ENCODE measurements around the gene KRT4. TPM values are rescaled to one million over a fixed set of nuclear protein-coding genes. Genes with fewer than 3 reads are reported as not detected.

The KRT4 gene
- polyA plus RNA-seq, 1 donor from 2014 or later: not detected

DNA sequence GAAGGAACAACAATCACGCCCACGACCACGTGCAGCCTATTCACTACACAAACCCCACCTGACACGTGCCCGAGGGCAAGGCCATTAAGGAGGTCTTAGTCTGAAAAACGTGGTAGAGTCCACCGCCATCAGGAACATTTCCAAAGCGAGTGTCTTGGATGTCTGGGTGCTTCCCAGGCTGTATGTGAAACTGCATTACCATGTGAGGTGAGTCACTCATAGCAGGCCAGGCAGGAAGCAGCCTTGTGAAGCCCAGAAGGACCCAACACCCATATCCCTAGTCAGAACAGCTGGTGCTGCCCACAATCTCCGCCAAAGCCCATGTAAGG lies 23.5 kb upstream of the KRT4 start:
- Histone ChIP-seq H3K27ac (ENCODE audit: low read length) (no peak overlapping the region), H3K4me3 (ENCODE audit: low read length) (no peak overlapping the region), H3K4me2 (ENCODE audit: low read length) (no peak overlapping the region), H3K9me3 (ENCODE audit: low read length) (no peaks in the 10 kb centered on the region), H3K9me2 (ENCODE audit: insufficient read depth, low read length) (no peaks in the 10 kb centered on the region), H3F3A (ENCODE audit: insufficient read depth, low read length, poor library complexity, severe bottlenecking) (no peaks in the 10 kb centered on the region), H2AFZ (ENCODE audit: low read depth, low read length) (no peak overlapping the region), H3K36me3 (ENCODE audit: insufficient read depth, low read length) (no peaks in the 10 kb centered on the region), H3K9ac (ENCODE audit: low read length) (no peak overlapping the region), H3K79me2 (replicated peaks; ENCODE audit: insufficient read depth, low read length) (no peaks in the 10 kb centered on the region), H3K27me3 (ENCODE audit: insufficient read depth, low read depth, low read length) (no peaks in the 10 kb centered on the region), H4K20me1 (ENCODE audit: insufficient read depth) (no peaks in the 10 kb centered on the region)
- no peak for TF ChIP-seq SMC3 (conservative IDR thresholded peaks at IDR 0.05; ENCODE audit: poor library complexity)
- TF ChIP-seq EP300 (conservative IDR thresholded peaks at IDR 0.05; ENCODE audit: poor library complexity, severe bottlenecking): no peak
- TF ChIP-seq REST (IDR thresholded peaks at IDR 0.05; ENCODE audit: borderline replicate concordance): no peak
- no peak for TF ChIP-seq MXI1 (conservative IDR thresholded peaks at IDR 0.05; ENCODE audit: poor library complexity, severe bottlenecking)
- no peak for TF ChIP-seq EZH2 (IDR thresholded peaks at IDR 0.05; ENCODE audit: borderline replicate concordance, insufficient read depth, low read length, poor library complexity, severe bottlenecking)
- TF ChIP-seq RAD21 (conservative IDR thresholded peaks at IDR 0.05): no peak
- no peak for TF ChIP-seq POLR2AphosphoS5 (IDR thresholded peaks at IDR 0.05)
- TF ChIP-seq TAF1 (IDR thresholded peaks at IDR 0.05; ENCODE audit: low read depth): no peak
- TF ChIP-seq CTCF (IDR thresholded peaks at IDR 0.05; ENCODE audit: poor library complexity, severe bottlenecking): no peak

GRCh38 chr12:52836491-52837412 lies 22.8 kb upstream of the KRT4 start:
- Histone ChIP-seq H4K20me1 (ENCODE audit: insufficient read depth) (no peaks in the 10 kb centered on the region), H3K79me2 (replicated peaks; ENCODE audit: insufficient read depth, low read length) (no peaks in the 10 kb centered on the region), H3K4me3 (ENCODE audit: low read length) (no peak overlapping the region), H3K9me3 (ENCODE audit: low read length) (no peaks in the 10 kb centered on the region), H3F3A (ENCODE audit: insufficient read depth, low read length, poor library complexity, severe bottlenecking) (no peaks in the 10 kb centered on the region), H2AFZ (ENCODE audit: low read depth, low read length) (no peak overlapping the region), H3K9me2 (ENCODE audit: insufficient read depth, low read length) (no peaks in the 10 kb centered on the region), H3K9ac (ENCODE audit: low read length) (no peak overlapping the region), H3K4me2 (ENCODE audit: low read length) (no peak overlapping the region), H3K36me3 (ENCODE audit: insufficient read depth, low read length) (no peaks in the 10 kb centered on the region), H3K27me3 (ENCODE audit: insufficient read depth, low read depth, low read length) (no peaks in the 10 kb centered on the region), H3K27ac (ENCODE audit: low read length) (no peak overlapping the region)
- no peak for TF ChIP-seq SMC3 (conservative IDR thresholded peaks at IDR 0.05; ENCODE audit: poor library complexity)
- no peak for TF ChIP-seq MXI1 (conservative IDR thresholded peaks at IDR 0.05; ENCODE audit: poor library complexity, severe bottlenecking)
- TF ChIP-seq POLR2AphosphoS5 (IDR thresholded peaks at IDR 0.05): no peak
- no peak for TF ChIP-seq REST (IDR thresholded peaks at IDR 0.05; ENCODE audit: borderline replicate concordance)
- TF ChIP-seq EZH2 (IDR thresholded peaks at IDR 0.05; ENCODE audit: borderline replicate concordance, insufficient read depth, low read length, poor library complexity, severe bottlenecking): no peak
- TF ChIP-seq TAF1 (IDR thresholded peaks at IDR 0.05; ENCODE audit: low read depth): no peak
- no peak for TF ChIP-seq EP300 (conservative IDR thresholded peaks at IDR 0.05; ENCODE audit: poor library complexity, severe bottlenecking)
- TF ChIP-seq CTCF (IDR thresholded peaks at IDR 0.05; ENCODE audit: poor library complexity, severe bottlenecking): no peak
- no peak for TF ChIP-seq RAD21 (conservative IDR thresholded peaks at IDR 0.05)

All from neural cell (in vitro differentiated cells).